Measurements from ENCODE around the gene AIFM2. TPM values are rescaled to one million over a fixed set of nuclear protein-coding genes. Genes with fewer than 3 reads are reported as not detected.

AIFM2 gene
- total RNA-seq, 1 donor from 2014 or later: 3.1 TPM

- intact Hi-C loops (cut with micrococcal nuclease): loop anchor here (1.0 to 10.0 kb wide), 7 partner anchors 16 to 216 kb away; partner anchors contain the start of genes PPA1 and SAR1A
Measured at GRCh38 chr10:70146489-70147258, 14.0 kb upstream of the AIFM2 start, which contains the start of gene TYSND1. Gene TYSND1, minus strand, starts transcription at chr10:70146700. Its CDS starts 114 bp downstream, at chr10:70146586.

GRCh38 chr10:70145666-70146488 lies 13.3 kb upstream of the AIFM2 start:
- intact Hi-C loops (cut with micrococcal nuclease): loop anchor here (1.0 to 10.0 kb wide), 7 partner anchors 16 to 216 kb away; partner anchors contain the start of genes PPA1 and SAR1A

GRCh38 chr10:70145166-70145665 lies 12.6 kb upstream of the AIFM2 start:
- intact Hi-C loops (cut with micrococcal nuclease): loop anchor here (5.0 to 10.0 kb wide), 2 partner anchors 50 to 217 kb away; no protein-coding TSS in a partner anchor

- intact Hi-C loops (cut with micrococcal nuclease): loop anchor here (5.0 to 10.0 kb wide), 2 partner anchors 50 to 218 kb away; no protein-coding TSS in a partner anchor
Measured at GRCh38 chr10:70144372-70145110, 11.9 kb upstream of the AIFM2 start.

- intact Hi-C loops (cut with micrococcal nuclease): loop anchor here (10.0 kb wide), 1 partner anchor 52 kb away; no protein-coding TSS in a partner anchor
Measured at GRCh38 chr10:70142555-70142954, 9.9 kb upstream of the AIFM2 start.

GRCh38 chr10:70140297-70140696 lies 7.7 kb upstream of the AIFM2 start:
- intact Hi-C loops (cut with micrococcal nuclease): loop anchor here (10.0 kb wide), 1 partner anchor 55 kb away; no protein-coding TSS in a partner anchor

- intact Hi-C loops (cut with micrococcal nuclease): loop anchor here (10.0 kb wide), 1 partner anchor 55 kb away; no protein-coding TSS in a partner anchor
Measured at GRCh38 chr10:70139997-70140250, 7.3 kb upstream of the AIFM2 start.

- intact Hi-C loops (cut with micrococcal nuclease): no loop called here
Measured at GRCh38 chr10:70139151-70139996, 6.7 kb upstream of the AIFM2 start.

GRCh38 chr10:70137927-70138883 lies 5.6 kb upstream of the AIFM2 start:
- intact Hi-C loops (cut with micrococcal nuclease): no loop called here

GRCh38 chr10:70137135-70137534 lies 4.5 kb upstream of the AIFM2 start:
- intact Hi-C loops (cut with micrococcal nuclease): no loop called here

GRCh38 chr10:70135684-70136083 lies 3.1 kb upstream of the AIFM2 start:
- intact Hi-C loops (cut with micrococcal nuclease): no loop called here

GRCh38 chr10:70135046-70135445 lies 2.4 kb upstream of the AIFM2 start:
- intact Hi-C loops (cut with micrococcal nuclease): no loop called here

GRCh38 chr10:70131560-70131937 lies 1.1 kb downstream of the AIFM2 start:
- intact Hi-C loops (cut with micrococcal nuclease): no loop called here

GRCh38 chr10:70130878-70131559 lies 1.6 kb downstream of the AIFM2 start:
- intact Hi-C loops (cut with micrococcal nuclease): no loop called here

- intact Hi-C loops (cut with micrococcal nuclease): no loop called here
Measured at GRCh38 chr10:70126700-70127395, 5.8 kb downstream of the AIFM2 start.

- intact Hi-C loops (cut with micrococcal nuclease): no loop called here
Measured at GRCh38 chr10:70125918-70126552, 6.6 kb downstream of the AIFM2 start.

GRCh38 chr10:70124918-70125317 lies 7.7 kb downstream of the AIFM2 start:
- intact Hi-C loops (cut with micrococcal nuclease): no loop called here

All from T-helper 2 cell treated with Interferon-gamma antibody and Interleukin-4, amounts not matched to agents 100 ng/mL and 5 ng/mL, for 36 hours (primary cell).